Fibroblast of lung (primary cell): ENCODE data around the gene LRRFIP1. TPM values are rescaled to one million over a fixed set of nuclear protein-coding genes. Genes with fewer than 3 reads are reported as not detected.

Experiments
- DNase-seq, 2 donors: peaks; one replicate each; pipeline versions ENCODE4 v3.0.0 to v3.0.0-alpha.2; 2010; ENCODE audit warnings: low read depth in 2 of 2
- H2AFZ ChIP-seq: 2 replicates; pipeline ENCODE4 v1.5.1; 2012; ENCODE audit warnings: low read length, control low read depth, inconsistent platforms
- H3K27ac ChIP-seq: 2 replicates; pipeline ENCODE4 v1.5.1; 2011; ENCODE audit warnings: low read length, control low read depth; ENCODE audit not compliant: insufficient read depth
- H3K27me3 ChIP-seq: 2 replicates; pipeline ENCODE4 v1.5.1; 2011; ENCODE audit warnings: mild to moderate bottlenecking, low read length; ENCODE audit not compliant: control insufficient read depth, insufficient read depth
- H3K36me3 ChIP-seq: 2 replicates; pipeline ENCODE4 v1.5.1; 2011; ENCODE audit warnings: low read length; ENCODE audit not compliant: control insufficient read depth, insufficient read depth
- H3K4me1 ChIP-seq: 2 replicates; pipeline ENCODE4 v1.5.1; 2011; ENCODE audit warnings: low read length; ENCODE audit not compliant: control insufficient read depth, insufficient read depth; ENCODE audit errors: extremely low read depth
- H3K4me2 ChIP-seq: 2 replicates; pipeline ENCODE4 v1.5.1; 2011; ENCODE audit warnings: low read length, control low read depth; ENCODE audit not compliant: insufficient read depth; ENCODE audit errors: extremely low read depth
- H3K4me3 ChIP-seq, 4 experiments: fragments of 200-600 bp in 1 of 4; sonication (generic) in 1 of 4; replicated peaks in 1 of 4; 2 replicates each; pipeline ENCODE4 v1.5.1; 2011 to 2016; ENCODE audit warnings: low read length in 4 of 4, low read depth in 3 of 4, mild to moderate bottlenecking in 3 of 4, control low read depth in 2 of 4, inconsistent platforms in 1 of 4, mixed read lengths in 1 of 4; ENCODE audit not compliant: insufficient read depth in 1 of 4; ENCODE audit errors: control extremely low read depth in 1 of 4
- H3K79me2 ChIP-seq: 2 replicates; pipeline ENCODE4 v1.5.1; 2012; ENCODE audit warnings: mild to moderate bottlenecking, low read length, inconsistent platforms; ENCODE audit not compliant: control insufficient read depth, insufficient read depth
- H3K9ac ChIP-seq: 2 replicates; pipeline ENCODE4 v1.5.1; 2011; ENCODE audit warnings: mild to moderate bottlenecking, low read length, control low read depth; ENCODE audit not compliant: insufficient read depth
- H3K9me3 ChIP-seq: 2 replicates; pipeline ENCODE4 v1.5.1; 2012; ENCODE audit warnings: low read depth, low read length; ENCODE audit not compliant: control insufficient read depth, insufficient read depth
- H4K20me1 ChIP-seq: 2 replicates; pipeline ENCODE4 v1.5.1; 2011; ENCODE audit warnings: low read length; ENCODE audit not compliant: control insufficient read depth, insufficient read depth; ENCODE audit errors: extremely low read depth
- CTCF ChIP-seq, 2 donors: IDR thresholded peaks in 1 of 2; conservative IDR thresholded peaks in 1 of 2; 1 replicate in 1 of 2; 2 replicates in 1 of 2; pipeline ENCODE4 v1.5.1; 2011 to 2012; ENCODE audit warnings: low read length in 2 of 2, control low read depth in 1 of 2, inconsistent platforms in 1 of 2, low read depth in 1 of 2, mild to moderate bottlenecking in 1 of 2
- EZH2 ChIP-seq: IDR thresholded peaks from 2 replicates; pipeline ENCODE4 v1.5.1; 2012; ENCODE audit warnings: low read length, control low read depth, mild to moderate bottlenecking; ENCODE audit errors: missing control alignments
- polyA plus RNA-seq, 2 donors: library from polyadenylated mRNA; depleted of rRNA in 1 of 2; stranded (reverse) in 1 of 2; unstranded in 1 of 2; fragments of >200 nt; gene quantifications; 2 replicates each; pipeline ENCODE4 v1.2.1, GENCODE V29; 2011 to 2012; ENCODE audit warnings: missing spikeins in 1 of 2
- total RNA-seq: library from RNA; depleted of rRNA; stranded (reverse); fragments of >200 nt; gene quantifications from 2 replicates; pipeline ENCODE4 v1.2.1, GENCODE V29; 2014

The LRRFIP1 gene
- total and polyA plus RNA-seq, 2 donors (not counting 1 experiment from before 2014, with no cell fraction given): 58.1 to 113 TPM

DNA sequence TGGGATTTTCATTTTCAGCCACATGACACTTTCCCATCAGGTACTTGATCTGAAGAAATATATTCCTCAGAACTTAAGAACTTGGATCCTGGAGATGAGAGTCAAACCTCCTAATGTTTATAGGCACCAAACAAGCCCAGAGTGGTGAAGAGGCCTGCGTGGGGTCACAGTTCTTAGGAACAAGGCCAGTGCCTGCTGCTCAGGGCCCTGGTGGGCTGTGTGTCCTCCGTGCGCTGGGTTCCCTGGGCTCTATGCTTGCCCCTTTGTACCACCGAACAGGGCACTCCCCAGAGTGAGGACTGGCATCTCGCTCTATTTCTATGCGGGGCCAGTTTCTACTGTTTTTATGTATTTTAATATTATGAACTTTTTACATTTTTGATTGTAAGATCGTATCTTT lies 95.2 kb downstream of the LRRFIP1 start:
- H3K4me3 ChIP-seq: no peak overlapping the region
- H3K27me3 ChIP-seq: no peaks in the 10 kb centered on the region
- no peak for DNase-seq
- no peak overlapping the region for H3K4me2 ChIP-seq
- no peak overlapping the region for H3K9ac ChIP-seq
- H3K4me1 ChIP-seq: peaks cover 10% of the 10 kb centered on the region
- H2AFZ ChIP-seq: no peak overlapping the region
- H4K20me1 ChIP-seq: no peaks in the 10 kb centered on the region
- H3K79me2 ChIP-seq: peaks cover 42% of the 10 kb centered on the region
- no peak overlapping the region for H3K27ac ChIP-seq
- H3K9me3 ChIP-seq: no peaks in the 10 kb centered on the region
- peaks cover 3% of the 10 kb centered on the region for H3K36me3 ChIP-seq
- no peak for TF ChIP-seq CTCF (conservative IDR thresholded peaks at IDR 0.05 in 1 of 2, IDR thresholded peaks at IDR 0.05 in 1 of 2; ENCODE audit: low read depth in 1 of 2, low read length in 2 of 2)

DNA sequence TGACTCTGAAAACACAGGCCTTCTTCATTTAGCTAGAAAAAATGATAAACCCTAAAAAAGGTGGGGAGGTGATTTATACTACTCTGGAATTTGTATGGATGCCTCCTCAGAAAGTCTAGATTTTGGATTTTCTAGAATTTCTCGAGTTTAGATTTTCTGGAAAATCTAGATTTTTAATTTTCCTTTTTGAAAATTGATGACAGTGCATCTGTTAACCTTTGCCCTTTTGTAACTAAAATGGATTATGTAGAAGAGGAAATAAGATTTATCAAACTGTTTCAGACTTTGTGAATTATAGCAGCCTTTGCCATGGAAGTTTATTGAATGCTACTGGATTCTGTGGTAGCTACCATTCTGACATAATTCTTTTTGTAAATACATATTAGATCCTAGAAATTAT lies 95.6 kb downstream of the LRRFIP1 start:
- Histone ChIP-seq H3K9me3 (no peaks in the 10 kb centered on the region), H3K36me3 (peaks cover 3% of the 10 kb centered on the region), H3K4me2 (no peak overlapping the region), H4K20me1 (no peaks in the 10 kb centered on the region), H3K4me1 (peaks cover 10% of the 10 kb centered on the region), H2AFZ (no peak overlapping the region), H3K79me2 (peaks cover 39% of the 10 kb centered on the region), H3K27me3 (no peaks in the 10 kb centered on the region), H3K27ac (no peak overlapping the region), H3K9ac (no peak overlapping the region), H3K4me3 (no peak overlapping the region)
- TF ChIP-seq EZH2 (no peak), CTCF (conservative IDR thresholded peaks at IDR 0.05 in 1 of 2, IDR thresholded peaks at IDR 0.05 in 1 of 2; ENCODE audit: low read depth in 1 of 2, low read length in 2 of 2) (no peak)
- no peak for DNase-seq

DNA sequence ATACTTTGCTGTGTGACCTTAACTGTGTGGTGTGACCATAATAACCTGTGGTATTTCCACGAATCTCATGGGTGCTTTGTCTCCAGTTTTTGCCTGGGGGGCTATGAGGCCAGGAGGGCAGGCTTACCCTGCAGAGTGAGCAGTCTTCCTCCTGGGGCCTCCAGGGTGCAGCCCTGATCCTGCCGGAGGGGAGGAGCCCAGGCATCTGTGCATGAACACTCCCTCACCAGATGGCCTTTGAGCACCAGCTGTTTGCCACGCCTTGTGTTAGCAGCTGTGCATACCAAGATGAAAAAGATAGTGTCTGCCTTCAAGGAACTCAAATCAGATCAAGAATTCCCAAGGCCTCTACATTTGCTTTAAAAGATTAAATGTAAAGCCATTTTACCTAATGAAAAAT lies 96.2 kb downstream of the LRRFIP1 start:
- no peak overlapping the region for H3K4me2 ChIP-seq
- no peak overlapping the region for H3K9ac ChIP-seq
- H3K27ac ChIP-seq: no peak overlapping the region
- H3K36me3 ChIP-seq: peaks cover 3% of the 10 kb centered on the region
- DNase-seq: peak; percentile 51 to 65
- H2AFZ ChIP-seq: no peak overlapping the region
- peaks cover 10% of the 10 kb centered on the region for H3K4me1 ChIP-seq
- no peak overlapping the region for H3K4me3 ChIP-seq
- no peaks in the 10 kb centered on the region for H3K27me3 ChIP-seq
- no peaks in the 10 kb centered on the region for H3K9me3 ChIP-seq
- TF ChIP-seq EZH2: no peak
- peaks cover 37% of the 10 kb centered on the region for H3K79me2 ChIP-seq
- H4K20me1 ChIP-seq: no peaks in the 10 kb centered on the region
